ENCODE measurements around the gene UNKL.

The UNKL gene

GRCh38 chr16:1401061-1401757 is 13.3 kb downstream of the UNKL start:
- DNase-seq (no peak), ATAC-seq (ENCODE audit: insufficient read depth, low read depth) (no peak)
- Histone ChIP-seq H3K4me3 (ENCODE audit: low read depth in 1 of 2, low read length in 2 of 2) (no peak overlapping the region), H3K9ac (ENCODE audit: low read depth, low read length) (no peak overlapping the region), H3K4me1 (ENCODE audit: insufficient read depth, low read length) (no peaks in the 10 kb centered on the region), H3K4me2 (ENCODE audit: insufficient read depth, low read length) (no peak overlapping the region), H2AFZ (ENCODE audit: low read depth, low read length) (no peak overlapping the region), H3K27ac (ENCODE audit: low read length) (no peak overlapping the region), H3K79me2 (ENCODE audit: insufficient read depth, low read length) (peaks cover 30% of the 10 kb centered on the region), H3K36me3 (ENCODE audit: insufficient read depth, low read length) (peaks cover 58% of the 10 kb centered on the region), H3K9me3 (ENCODE audit: insufficient read depth, low read length, severe bottlenecking) (no peaks in the 10 kb centered on the region), H3K27me3 (ENCODE audit: insufficient read depth, low read length, poor library complexity) (no peaks in the 10 kb centered on the region), H4K20me1 (ENCODE audit: insufficient read depth, low read length) (peaks cover 28% of the 10 kb centered on the region)
- TF ChIP-seq, protein P1, sequence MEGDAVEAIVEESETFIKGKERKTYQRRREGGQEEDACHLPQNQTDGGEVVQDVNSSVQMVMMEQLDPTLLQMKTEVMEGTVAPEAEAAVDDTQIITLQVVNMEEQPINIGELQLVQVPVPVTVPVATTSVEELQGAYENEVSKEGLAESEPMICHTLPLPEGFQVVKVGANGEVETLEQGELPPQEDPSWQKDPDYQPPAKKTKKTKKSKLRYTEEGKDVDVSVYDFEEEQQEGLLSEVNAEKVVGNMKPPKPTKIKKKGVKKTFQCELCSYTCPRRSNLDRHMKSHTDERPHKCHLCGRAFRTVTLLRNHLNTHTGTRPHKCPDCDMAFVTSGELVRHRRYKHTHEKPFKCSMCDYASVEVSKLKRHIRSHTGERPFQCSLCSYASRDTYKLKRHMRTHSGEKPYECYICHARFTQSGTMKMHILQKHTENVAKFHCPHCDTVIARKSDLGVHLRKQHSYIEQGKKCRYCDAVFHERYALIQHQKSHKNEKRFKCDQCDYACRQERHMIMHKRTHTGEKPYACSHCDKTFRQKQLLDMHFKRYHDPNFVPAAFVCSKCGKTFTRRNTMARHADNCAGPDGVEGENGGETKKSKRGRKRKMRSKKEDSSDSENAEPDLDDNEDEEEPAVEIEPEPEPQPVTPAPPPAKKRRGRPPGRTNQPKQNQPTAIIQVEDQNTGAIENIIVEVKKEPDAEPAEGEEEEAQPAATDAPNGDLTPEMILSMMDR (IDR thresholded peaks at IDR 0.05; ENCODE audit: borderline replicate concordance, extremely low read depth, low read length, poor library complexity, severe bottlenecking): no peak
- TF ChIP-seq EZH2 (IDR thresholded peaks at IDR 0.05; ENCODE audit: borderline replicate concordance, low read depth, low read length, severe bottlenecking): no peak

DNA sequence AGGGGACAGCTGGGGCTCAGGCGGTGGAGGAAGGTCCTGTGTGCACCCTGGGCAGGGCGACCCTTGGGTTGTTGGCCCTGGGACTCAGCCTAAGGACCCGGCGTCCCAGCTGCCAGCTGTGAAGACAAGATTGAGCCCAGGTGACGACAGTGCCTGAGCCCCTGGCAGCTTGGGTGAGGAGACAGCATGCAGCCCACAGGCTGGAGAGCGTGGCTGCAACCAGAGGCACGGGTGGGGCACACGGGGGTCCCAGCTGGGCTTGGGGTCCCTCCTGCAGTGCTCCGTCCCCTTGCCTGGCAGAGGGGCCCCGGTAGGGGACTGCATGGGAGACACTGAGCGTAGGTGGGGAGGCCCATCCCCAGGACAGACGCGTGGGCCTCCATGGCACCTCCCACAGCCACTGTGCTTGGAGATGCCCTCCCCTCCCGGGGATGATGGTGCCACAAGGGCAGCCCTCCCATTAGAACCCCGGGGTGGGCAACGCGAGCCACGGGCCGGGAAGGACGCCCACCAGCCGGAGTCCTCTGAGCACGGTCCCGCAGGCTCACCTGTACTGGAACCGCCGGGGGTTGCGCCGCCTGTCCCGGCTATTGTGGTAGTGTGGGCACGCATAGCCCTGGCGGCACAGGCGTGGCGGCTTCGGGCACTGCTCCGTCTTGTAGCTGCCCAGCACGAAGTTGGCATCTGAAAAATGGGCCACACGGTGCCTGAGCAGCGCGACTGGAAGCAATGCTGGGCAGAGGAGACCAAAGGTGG is 15.5 kb downstream of the UNKL start:
- Histone ChIP-seq H3K79me2 (ENCODE audit: insufficient read depth, low read length) (peaks cover 10% of the 10 kb centered on the region; the same call in 1 of the 2 replicates), H4K20me1 (ENCODE audit: insufficient read depth, low read length) (peaks cover 15% of the 10 kb centered on the region), H3K9me3 (ENCODE audit: insufficient read depth, low read length, severe bottlenecking) (no peaks in the 10 kb centered on the region), H3K4me1 (ENCODE audit: insufficient read depth, low read length) (no peaks in the 10 kb centered on the region), H3K4me2 (ENCODE audit: insufficient read depth, low read length) (no peak overlapping the region), H2AFZ (ENCODE audit: low read depth, low read length) (no peak overlapping the region), H3K27me3 (ENCODE audit: insufficient read depth, low read length, poor library complexity) (no peaks in the 10 kb centered on the region), H3K36me3 (ENCODE audit: insufficient read depth, low read length) (peaks cover 53% of the 10 kb centered on the region), H3K27ac (ENCODE audit: low read length) (no peak overlapping the region), H3K9ac (ENCODE audit: low read depth, low read length) (no peak overlapping the region), H3K4me3 (ENCODE audit: low read depth in 1 of 2, low read length in 2 of 2) (no peak overlapping the region)
- DNase-seq: no peak
- no peak for ATAC-seq (ENCODE audit: insufficient read depth, low read depth)
- TF ChIP-seq EZH2 (IDR thresholded peaks at IDR 0.05; ENCODE audit: borderline replicate concordance, low read depth, low read length, severe bottlenecking): no peak
- TF ChIP-seq, protein P1 (IDR thresholded peaks at IDR 0.05; ENCODE audit: borderline replicate concordance, extremely low read depth, low read length, poor library complexity, severe bottlenecking): no peak

DNA sequence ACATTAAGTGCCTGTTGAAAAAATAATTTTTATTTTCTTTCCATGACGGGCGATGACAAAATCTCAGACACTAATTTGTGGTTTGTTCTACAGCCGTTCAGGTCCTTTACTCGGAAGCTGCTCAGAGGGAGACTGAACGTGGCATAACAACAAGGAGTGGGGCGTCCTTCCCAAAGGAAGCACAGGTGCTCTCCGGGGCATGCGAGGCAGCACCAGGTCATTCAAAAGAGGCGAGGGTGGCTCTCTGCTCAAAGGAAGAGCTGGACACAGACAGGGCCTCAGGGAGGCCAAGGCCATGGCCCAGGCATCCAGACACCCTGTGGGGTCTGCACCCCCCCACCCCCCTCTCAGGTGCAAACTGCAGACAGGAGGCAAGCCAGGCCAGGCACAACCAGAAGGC is 16.2 kb downstream of the UNKL start:
- Histone ChIP-seq H3K4me1 (ENCODE audit: insufficient read depth, low read length) (no peaks in the 10 kb centered on the region), H3K27me3 (ENCODE audit: insufficient read depth, low read length, poor library complexity) (no peaks in the 10 kb centered on the region), H3K27ac (ENCODE audit: low read length) (no peak overlapping the region), H3K79me2 (ENCODE audit: insufficient read depth, low read length) (peaks cover 4% of the 10 kb centered on the region; the same call in 1 of the 2 replicates), H3K36me3 (ENCODE audit: insufficient read depth, low read length) (peaks cover 53% of the 10 kb centered on the region), H4K20me1 (ENCODE audit: insufficient read depth, low read length) (peaks cover 8% of the 10 kb centered on the region), H3K9me3 (ENCODE audit: insufficient read depth, low read length, severe bottlenecking) (no peaks in the 10 kb centered on the region), H3K4me2 (ENCODE audit: insufficient read depth, low read length) (no peak overlapping the region), H3K4me3 (ENCODE audit: low read depth in 1 of 2, low read length in 2 of 2) (no peak overlapping the region), H2AFZ (ENCODE audit: low read depth, low read length) (no peak overlapping the region), H3K9ac (ENCODE audit: low read depth, low read length) (no peak overlapping the region)
- TF ChIP-seq EZH2 (IDR thresholded peaks at IDR 0.05; ENCODE audit: borderline replicate concordance, low read depth, low read length, severe bottlenecking): no peak
- TF ChIP-seq, protein P1 (IDR thresholded peaks at IDR 0.05; ENCODE audit: borderline replicate concordance, extremely low read depth, low read length, poor library complexity, severe bottlenecking): no peak
- ATAC-seq (ENCODE audit: insufficient read depth, low read depth) (no peak), DNase-seq (no peak)
